HepG2 (cell line): ENCODE measurements around the gene UCK2. TPM values are rescaled to one million over a fixed set of nuclear protein-coding genes. Genes with fewer than 3 reads are reported as not detected.

ENCODE experiments used
- ATAC-seq: fragments of 200-7000 bp; cut with Tn5 transposase; 3 replicates; pipeline ENCODE4 v1.9.1; 2020; ENCODE audit warnings: mild to moderate bottlenecking, moderate library complexity
- BruUV-seq: library from RNA; stranded (reverse); fragments of 400-500 nt; replicated peaks from 2 replicates; lab custom pipeline; 2021; lab: Mats Ljungman, UMichigan
- CTCF ChIA-PET: fragments of 300-600 bp; formaldehyde crosslinking; extraction: SDS; loops from one replicate; lab custom pipeline; 2021; ENCODE audit warnings: low total read pairs, inconsistent platforms, low intra/inter-chr PET ratio; lab: Yijun Ruan, JAX
- POLR2A ChIA-PET: fragments of 350-600 bp; sonication (Branson Sonifier 250); formaldehyde crosslinking; loops from one replicate; lab custom pipeline; 2020; ENCODE audit warnings: antibody characterized with exemption, inconsistent platforms; lab: Yijun Ruan, JAX
- DNase-seq: peaks from one replicate; pipeline ENCODE4 v3.0.0-alpha.2; 2015; ENCODE audit warnings: low spot score
- FAIRE-seq: peaks from 3 replicates; lab custom pipeline; 2011; peaks lifted over from hg19 to GRCh38; lab: Jason Lieb, UNC
- H2AFZ ChIP-seq: one replicate; pipeline ENCODE4 v1.6.1; 2011; ENCODE audit warnings: low read length, inconsistent platforms
- H3K27ac ChIP-seq: fragments of 300-600 bp; 3 replicates; pipeline ENCODE4 v1.8.0; 2011; ENCODE audit warnings: mixed run types, mild to moderate bottlenecking, mixed read lengths, low read length, inconsistent platforms; ENCODE audit not compliant: insufficient read depth; ENCODE audit errors: extremely low read length
- H3K27me3 ChIP-seq, 2 experiments: fragments of 200-600 bp in 1 of 2; 2 replicates in 1 of 2; 3 replicates in 1 of 2; pipeline versions ENCODE4 v1.6.0 to v1.8.0; 2011; ENCODE audit warnings: low read length in 2 of 2, mild to moderate bottlenecking in 2 of 2, moderate library complexity in 2 of 2, inconsistent platforms in 1 of 2; ENCODE audit not compliant: insufficient read depth in 2 of 2, control insufficient read depth in 1 of 2
- H3K36me3 ChIP-seq, 2 experiments: fragments of 200-600 bp in 1 of 2; replicated peaks in 1 of 2; 2 replicates in 1 of 2; 3 replicates in 1 of 2; pipeline versions ENCODE4 v1.5.1 to v1.8.0; 2011; ENCODE audit warnings: low read length in 2 of 2, inconsistent platforms in 1 of 2; ENCODE audit not compliant: insufficient read depth in 2 of 2, control insufficient read depth in 1 of 2
- H3K4me1 ChIP-seq: 2 replicates; pipeline ENCODE4 v1.5.1; 2012; ENCODE audit warnings: low read length, inconsistent platforms; ENCODE audit not compliant: insufficient read depth
- H3K4me2 ChIP-seq: 2 replicates; pipeline ENCODE4 v1.6.0; 2011; ENCODE audit warnings: low read depth, low read length, inconsistent platforms
- H3K4me3 ChIP-seq, 3 experiments: fragments of 200-600 bp in 1 of 3; sonication (generic), shearing (Covaris generic) in 1 of 3; replicated peaks in 1 of 3; 2 replicates each; pipeline ENCODE4 v1.5.1; 2011 to 2016; ENCODE audit warnings: low read length in 3 of 3, inconsistent platforms in 2 of 3, low read depth in 2 of 3, mild to moderate bottlenecking in 2 of 3, control low read depth in 1 of 3, mixed read lengths in 1 of 3; ENCODE audit not compliant: insufficient read depth in 1 of 3
- H3K79me2 ChIP-seq: one replicate; pipeline ENCODE4 v1.6.1; 2011; ENCODE audit warnings: low read length, inconsistent platforms; ENCODE audit not compliant: insufficient read depth
- H3K9ac ChIP-seq: 2 replicates; pipeline ENCODE4 v1.6.0; 2011; ENCODE audit warnings: mild to moderate bottlenecking, low read depth, low read length, inconsistent platforms; ENCODE audit not compliant: insufficient read depth
- H3K9me3 ChIP-seq: 2 replicates; pipeline ENCODE4 v1.5.1; 2012; ENCODE audit warnings: mild to moderate bottlenecking, low read length
- H4K20me1 ChIP-seq: 2 replicates; pipeline ENCODE4 v1.6.0; 2011; ENCODE audit warnings: inconsistent platforms, mild to moderate bottlenecking, low read length, moderate library complexity; ENCODE audit not compliant: insufficient read depth
- CBX2 ChIP-seq, 2 experiments: fragments of 200-600 bp in 1 of 2; sonication (generic); formaldehyde crosslinking in 1 of 2; IDR thresholded peaks; 2 replicates each; pipeline versions ENCODE4 v1.7.0 to v1.8.1; 2018 to 2022; ENCODE audit warnings: low read depth in 2 of 2, low read length in 1 of 2, mild to moderate bottlenecking in 1 of 2, missing genetic modification reagents in 1 of 2
- CREB3 ChIP-seq: sonication (generic); formaldehyde crosslinking; IDR thresholded peaks from 2 replicates; pipeline ENCODE4 v1.5.0; 2020; ENCODE audit warnings: missing genetic modification reagents
- CTCF ChIP-seq: sonication (generic); formaldehyde crosslinking; IDR thresholded peaks from 2 replicates; pipeline ENCODE4 v1.5.0; 2020; ENCODE audit warnings: mild to moderate bottlenecking, missing genetic modification reagents, moderate library complexity
- ELK4 ChIP-seq: sonication (generic); formaldehyde crosslinking; IDR thresholded peaks from 2 replicates; pipeline ENCODE4 v1.9.0; 2021; ENCODE audit warnings: missing genetic modification reagents, borderline replicate concordance
- GABPA ChIP-seq, 2 experiments: IDR thresholded peaks; 2 replicates each; pipeline ENCODE4 v1.6.1; 2011 to 2016; ENCODE audit warnings: low read depth in 2 of 2, low read length in 1 of 2, missing biosample characterization in 1 of 2, missing genetic modification characterization in 1 of 2
- KLF6 ChIP-seq: IDR thresholded peaks from 2 replicates; pipeline ENCODE4 v1.8.0; 2016; ENCODE audit warnings: missing biosample characterization, missing genetic modification reagents
- POLR2AphosphoS5 ChIP-seq: IDR thresholded peaks from 2 replicates; pipeline ENCODE4 v1.6.1; 2012; ENCODE audit warnings: low read depth, low read length
- RFX1 ChIP-seq: fragments of 450-650 bp; IDR thresholded peaks from 2 replicates; pipeline ENCODE4 v1.6.1; 2017
- SMARCC2 ChIP-seq: fragments of 450-650 bp; IDR thresholded peaks from 2 replicates; pipeline ENCODE4 v1.6.1; 2017; ENCODE audit warnings: antibody characterized with exemption, mild to moderate bottlenecking
- SRSF9 ChIP-seq: fragments of 200-400 bp; formaldehyde crosslinking; IDR thresholded peaks from 2 replicates; pipeline ENCODE4 v1.6.1; 2018; ENCODE audit warnings: borderline replicate concordance, mild to moderate bottlenecking, low read depth, low read length; ENCODE audit not compliant: insufficient read depth, poor library complexity, severe bottlenecking
- ZMYM4 ChIP-seq: sonication (generic); formaldehyde crosslinking; IDR thresholded peaks from 2 replicates; pipeline ENCODE4 v1.8.1; 2023; ENCODE audit warnings: mild to moderate bottlenecking, missing genetic modification reagents
- ZNF589 ChIP-seq: sonication (generic); formaldehyde crosslinking; conservative IDR thresholded peaks from 2 replicates; pipeline ENCODE4 v1.8.0; 2022; ENCODE audit warnings: mild to moderate bottlenecking, moderate library complexity, missing genetic modification reagents
- ZNF619 ChIP-seq: sonication (generic); formaldehyde crosslinking; IDR thresholded peaks from 2 replicates; pipeline ENCODE4 v1.4.0; 2020; ENCODE audit warnings: mild to moderate bottlenecking, missing genetic modification reagents
- WGBS: methylation state at CpG from one replicate; pipeline ENCODE4 v1.1.6; 2017; ENCODE audit warnings: low lambda C conversion rate; 5-methylcytosine and 5-hydroxymethylcytosine counted together
- in situ Hi-C: cut with HindIII; loops from 2 replicates; pipeline ENCODE4 v1.10.0; 2017; ENCODE audit warnings: low pct_unique_long_range_greater_than_20kb; ENCODE audit not compliant: extremely low pct_ligation_motif_present
- intact Hi-C: fragments of 100-400 bp; cut with micrococcal nuclease; formaldehyde crosslinking; loops from one replicate; pipeline ENCODE4 v1.10.0; 2022; ENCODE audit not compliant: unreplicated experiment
- polyA plus RNA-seq, 8 experiments: library from polyadenylated mRNA; depleted of rRNA in 3 of 8; stranded (reverse) in 7 of 8; unstranded in 1 of 8; fragments of >200 nt; fragmentation: Illumina TruSeq in 4 of 8; extraction: Trizol in 4 of 8; gene quantifications; 2 replicates each; pipeline versions ENCODE4 v1.2.1 to v1.2.3, GENCODE V29; 2011 to 2016; ENCODE audit warnings: low read depth in 4 of 8, missing spikeins in 1 of 8, mixed read lengths in 1 of 8; ENCODE audit not compliant: insufficient read depth in 1 of 8
- total RNA-seq, 5 experiments: library from RNA; depleted of rRNA; stranded (reverse); fragments of >200 nt; fragmentation: Illumina TruSeq; extraction: Trizol; gene quantifications; 2 replicates each; pipeline ENCODE4 v1.2.3, GENCODE V29; 2016; ENCODE audit warnings: low read depth in 1 of 5

The UCK2 gene
- total and polyA plus RNA-seq, 2 of the 13 experiments (the other 11 are each of a cell fraction or from before 2014, with no cell fraction given): 64.3 to 78.0 TPM

- in situ Hi-C loops: no loop called here
- H3K4me2 ChIP-seq: no peak overlapping the region
- H3K4me3 ChIP-seq: no peak overlapping the region
- no TSS peak for BruUV-seq
- H3K9me3 ChIP-seq: no peaks in the 10 kb centered on the region
- H4K20me1 ChIP-seq: no peaks in the 10 kb centered on the region
- FAIRE-seq (no peak), DNase-seq (no peak)
- H3K79me2 ChIP-seq: no peaks in the 10 kb centered on the region
- POLR2A ChIA-PET: no interaction called here
- no peaks in the 10 kb centered on the region; a peak in 1 of 5 replicates for H3K27me3 ChIP-seq
- no peak overlapping the region for H2AFZ ChIP-seq
- H3K4me1 ChIP-seq: no peaks in the 10 kb centered on the region
- no peak for TF ChIP-seq ZNF619 (CRISPR knock-in tag)
- no peak for TF ChIP-seq KLF6 (CRISPR knock-in tag)
- TF ChIP-seq RFX1: no peak
- no peak for TF ChIP-seq POLR2AphosphoS5
- no peak for TF ChIP-seq ZNF589 (CRISPR knock-in tag)
- TF ChIP-seq GABPA (IDR thresholded peaks at IDR 0.05; ENCODE audit: low read depth, low read length): no peak
- no peak for TF ChIP-seq GABPA (CRISPR knock-in tag; IDR thresholded peaks at IDR 0.05; ENCODE audit: low read depth)
- no peak for TF ChIP-seq SMARCC2
- TF ChIP-seq, all 625 proteins: peak for 0
- H3K27ac ChIP-seq: no peak overlapping the region
- ATAC-seq: no peak
- H3K36me3 ChIP-seq: no peaks in the 10 kb centered on the region
- 77% methylated on average over 13 of the region's 13 CpGs for WGBS
- no peak overlapping the region for H3K9ac ChIP-seq
- CTCF ChIA-PET: no interaction called here
- intact Hi-C loops: no loop called here
Measured at GRCh38 chr1:165816826-165817497, 10.5 kb upstream of the UCK2 start.

GRCh38 chr1:165823552-165824268 lies 3.7 kb upstream of the UCK2 start:
- H3K9ac ChIP-seq: no peak overlapping the region
- intact Hi-C loops: no loop called here
- in situ Hi-C loops: no loop called here
- no peak overlapping the region for H2AFZ ChIP-seq
- H3K27me3 ChIP-seq: peaks cover 0 to 4% of the 10 kb centered on the region in 2 experiments; a peak in 2 of 5 replicates
- 28% methylated on average over 4 of the region's 4 CpGs for WGBS
- no peak for FAIRE-seq
- H3K9me3 ChIP-seq: no peaks in the 10 kb centered on the region
- CTCF ChIA-PET: no interaction called here
- H3K79me2 ChIP-seq: peaks cover 7% of the 10 kb centered on the region
- no peaks in the 10 kb centered on the region for H4K20me1 ChIP-seq
- H3K4me1 ChIP-seq: peaks cover 10% of the 10 kb centered on the region
- no TSS peak for BruUV-seq
- H3K4me2 ChIP-seq: no peak overlapping the region
- H3K27ac ChIP-seq: no peak overlapping the region
- no peak for ATAC-seq
- no peak overlapping the region for H3K4me3 ChIP-seq
- no peak for DNase-seq
- H3K36me3 ChIP-seq: no peaks in the 10 kb centered on the region
- POLR2A ChIA-PET: interaction anchor here (1.4 kb wide), 1 partner anchor 55 kb away, joined by 7 read pairs; the partner anchor contains the start of gene TMCO1
- TF ChIP-seq SRSF9: no peak
- no peak for TF ChIP-seq ELK4 (CRISPR knock-in tag)
- no peak for TF ChIP-seq ZMYM4
- no peak for TF ChIP-seq CREB3 (CRISPR knock-in tag)
- no peak for TF ChIP-seq CBX2 (IDR thresholded peaks at IDR 0.05; ENCODE audit: low read depth, low read length)
- TF ChIP-seq CBX2 (CRISPR knock-in tag; IDR thresholded peaks at IDR 0.05; ENCODE audit: low read depth): no peak
- no peak for TF ChIP-seq CTCF
